H4 (cell line): ENCODE results near the gene INPP5A. TPM values are rescaled to one million over a fixed set of nuclear protein-coding genes. Genes with fewer than 3 reads are reported as not detected.
"Not testable (repeated sequence)": the region's sequence is repeated elsewhere in the genome, so short reads cannot be mapped to it uniquely, and the experiment has no call there.

Experiments used
- DNase-seq: peaks from one replicate; pipeline ENCODE4 v3.0.0-alpha.2; 2015; ENCODE audit warnings: low spot score
- total RNA-seq: library from RNA; depleted of rRNA; stranded (reverse); fragments of >200 nt; shearing (Covaris generic); gene quantifications from 2 replicates; pipeline ENCODE4 v1.2.3, GENCODE V29; 2014

The INPP5A gene
- total RNA-seq, 1 experiment from 2014 or later = 21.0 TPM

- DNase-seq = no peak
Observed at GRCh38 chr10:132755166-132755711, 217.7 kb downstream of the INPP5A start.

GRCh38 chr10:132756591-132756990 is 219.0 kb downstream of the INPP5A start:
- DNase-seq = no peak

- DNase-seq = no peak
Observed at GRCh38 chr10:132757171-132757570, 219.6 kb downstream of the INPP5A start.

GRCh38 chr10:132758865-132759264 is 221.3 kb downstream of the INPP5A start:
- no peak for DNase-seq

- no peak for DNase-seq
Observed at GRCh38 chr10:132761395-132762060, 223.9 kb downstream of the INPP5A start.

GRCh38 chr10:132762267-132762666 is 224.7 kb downstream of the INPP5A start:
- no peak for DNase-seq

- no peak for DNase-seq
Observed at GRCh38 chr10:132763545-132763944, 226.0 kb downstream of the INPP5A start.

GRCh38 chr10:132764108-132764507 is 226.5 kb downstream of the INPP5A start:
- no peak for DNase-seq

- no peak for DNase-seq
Observed at GRCh38 chr10:132765435-132765834, 227.8 kb downstream of the INPP5A start.

- DNase-seq = no peak
Observed at GRCh38 chr10:132766291-132766690, 228.7 kb downstream of the INPP5A start.

- no peak for DNase-seq
Observed at GRCh38 chr10:132768346-132769248, 231.0 kb downstream of the INPP5A start.

GRCh38 chr10:132770061-132771021 is 232.8 kb downstream of the INPP5A start:
- no peak for DNase-seq

- DNase-seq = not testable (repeated sequence)
Observed at GRCh38 chr10:132772816-132773215, 235.2 kb downstream of the INPP5A start.

GRCh38 chr10:132774181-132774901 is 236.8 kb downstream of the INPP5A start:
- no peak for DNase-seq

- DNase-seq = peak; percentile 16
Observed at GRCh38 chr10:132774902-132775863, 237.6 kb downstream of the INPP5A start.

- DNase-seq = no peak
Observed at GRCh38 chr10:132776186-132776585, 238.6 kb downstream of the INPP5A start.

- no peak for DNase-seq
Observed at GRCh38 chr10:132776821-132777220, 239.2 kb downstream of the INPP5A start.

GRCh38 chr10:132777441-132777840 is 239.9 kb downstream of the INPP5A start:
- DNase-seq = no peak

- DNase-seq = no peak
Observed at GRCh38 chr10:132779549-132780294, 242.1 kb downstream of the INPP5A start.
